ENCODE data around the gene SPEN.

SPEN gene

GRCh38 chr1:15949453-15950245, 102.1 kb downstream of the SPEN start:
- DNase-seq = peak; percentile 73

GRCh38 chr1:15950302-15950701, 102.8 kb downstream of the SPEN start:
- DNase-seq = no peak

GRCh38 chr1:15950763-15951295, 103.3 kb downstream of the SPEN start:
- no peak for DNase-seq

DNA sequence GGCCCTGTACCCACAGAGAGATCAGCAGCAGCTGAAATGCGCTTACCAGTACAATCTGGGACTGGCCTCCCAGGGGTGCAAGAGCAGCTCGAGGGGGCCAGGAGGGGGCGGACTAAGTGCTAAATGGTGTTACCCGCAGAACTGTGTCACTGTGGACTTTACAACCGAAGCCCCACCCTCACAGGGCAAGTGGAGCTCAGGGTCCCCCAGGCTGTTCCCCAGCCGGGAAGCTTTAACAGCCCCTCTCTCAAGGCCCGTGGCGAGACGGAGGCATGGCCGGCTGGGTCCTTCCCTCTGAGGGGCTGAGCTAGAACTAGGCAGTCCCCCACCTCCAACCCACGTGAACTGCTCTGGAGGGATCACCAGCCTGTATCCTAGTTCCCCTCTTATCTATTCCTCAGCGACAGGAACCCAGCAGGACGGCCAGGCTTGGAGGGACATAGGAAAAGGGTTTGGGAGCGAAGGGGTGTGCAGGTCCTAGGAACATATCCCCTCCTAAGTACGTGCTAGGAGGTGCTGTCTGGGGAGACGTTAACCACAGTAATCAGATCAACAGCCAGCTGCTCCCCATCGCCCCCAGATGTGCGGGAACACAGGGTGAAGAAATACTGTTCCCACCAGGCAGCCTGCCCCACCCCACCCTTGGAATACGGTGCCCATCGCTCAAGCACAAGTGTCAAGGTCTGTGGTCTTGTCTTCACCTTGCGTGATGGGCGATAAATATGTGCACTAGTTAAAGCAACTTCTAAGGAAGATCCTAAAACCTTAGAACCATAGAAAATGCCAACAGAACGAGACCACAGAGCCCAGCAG, 104.0 kb downstream of the SPEN start:
- DNase-seq = no peak

DNA sequence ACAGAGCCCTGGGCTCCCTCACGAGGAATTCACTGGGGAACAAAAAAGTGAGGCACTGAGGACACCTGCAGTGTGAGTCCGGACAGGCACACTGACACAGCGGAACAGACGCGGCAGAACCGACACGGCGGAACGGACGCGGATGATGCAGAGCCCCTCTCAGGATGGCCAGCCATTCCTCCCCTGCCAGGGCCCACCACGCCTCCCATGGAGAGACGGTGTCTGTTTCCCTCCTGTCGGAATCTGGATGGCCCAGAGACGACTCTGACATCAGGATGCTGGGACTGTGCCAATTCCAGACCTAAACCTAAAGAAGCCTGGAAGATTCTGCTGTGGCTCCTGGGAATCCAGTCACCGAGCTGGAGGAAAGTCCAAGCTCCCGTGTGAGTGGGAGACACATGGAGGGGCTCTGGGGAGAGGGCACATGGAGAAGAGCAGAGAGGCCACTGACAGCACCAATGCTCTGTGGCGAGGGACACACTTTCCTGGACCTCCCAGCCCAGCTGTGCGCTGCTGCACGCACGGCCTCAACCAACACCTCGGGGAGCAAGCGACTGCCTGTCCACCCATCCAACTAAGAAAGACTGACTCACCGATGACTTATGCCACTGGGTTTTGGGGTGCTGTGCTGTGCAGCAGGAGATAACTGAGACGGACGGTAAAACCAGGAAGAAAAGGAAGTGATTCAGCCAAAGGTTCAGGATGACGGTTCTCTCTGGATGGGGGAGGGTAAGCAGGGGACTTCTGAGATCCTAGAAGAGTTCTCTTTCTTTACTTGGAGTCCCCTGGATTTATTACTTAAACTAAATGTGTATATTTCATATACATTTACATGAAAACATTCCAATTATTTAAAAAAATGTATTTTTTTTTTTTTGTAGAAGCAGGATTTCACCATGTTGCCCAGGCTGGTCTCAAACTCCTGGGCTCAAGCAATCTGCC, 105.1 kb downstream of the SPEN start:
- no peak for DNase-seq

DNA sequence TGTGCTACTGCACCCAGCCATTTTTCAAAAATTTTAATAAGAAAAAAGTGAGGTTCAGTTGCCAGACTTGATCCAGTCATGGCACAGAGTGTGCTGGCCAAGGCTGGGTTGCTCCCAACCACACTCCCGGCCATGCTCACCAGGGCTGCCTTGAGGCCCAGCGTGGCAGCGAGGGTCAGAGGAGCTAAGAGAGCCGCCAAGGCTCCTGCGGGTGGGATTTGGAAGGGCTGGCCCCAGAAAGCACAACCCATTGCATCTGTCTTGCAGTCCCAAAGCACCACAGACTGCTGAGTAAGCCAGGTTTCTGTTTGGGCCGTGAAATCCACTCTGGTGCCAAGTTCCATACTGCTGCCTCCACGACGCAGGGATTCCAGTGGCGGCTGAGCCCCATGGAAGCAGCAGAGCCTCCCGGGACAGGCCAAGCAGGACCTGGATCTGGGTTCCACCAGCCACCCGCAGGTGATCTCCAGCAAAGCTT, 105.8 kb downstream of the SPEN start:
- DNase-seq = no peak

- no peak for DNase-seq
These were observed 106.3 kb downstream of the SPEN start for GRCh38 chr1:15953791-15954241.

- no peak for DNase-seq
These were observed 106.8 kb downstream of the SPEN start for GRCh38 chr1:15954316-15954715.

- no peak for DNase-seq
These were observed 108.0 kb downstream of the SPEN start for GRCh38 chr1:15955552-15955951.

DNA sequence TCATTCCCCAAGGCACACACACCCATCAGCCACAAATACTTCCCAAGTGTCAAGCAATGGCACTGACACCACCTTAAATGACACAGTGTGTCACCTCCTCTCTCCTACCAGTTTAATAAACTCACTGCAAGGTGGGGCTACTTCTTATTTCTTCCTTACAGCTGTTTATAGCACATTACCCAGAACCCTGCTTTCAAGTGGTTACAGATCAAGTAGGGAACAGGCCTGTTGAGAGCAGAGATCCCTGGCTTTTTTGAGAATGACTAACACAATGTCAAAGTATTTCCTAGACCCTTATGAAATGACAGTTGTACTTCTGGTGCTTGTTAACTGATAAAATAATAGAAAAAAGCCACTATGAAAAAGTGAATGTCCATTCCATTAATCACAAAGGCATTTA, 108.6 kb downstream of the SPEN start:
- DNase-seq = no peak

GRCh38 chr1:15957221-15958095, 110.0 kb downstream of the SPEN start:
- DNase-seq = no peak

DNA sequence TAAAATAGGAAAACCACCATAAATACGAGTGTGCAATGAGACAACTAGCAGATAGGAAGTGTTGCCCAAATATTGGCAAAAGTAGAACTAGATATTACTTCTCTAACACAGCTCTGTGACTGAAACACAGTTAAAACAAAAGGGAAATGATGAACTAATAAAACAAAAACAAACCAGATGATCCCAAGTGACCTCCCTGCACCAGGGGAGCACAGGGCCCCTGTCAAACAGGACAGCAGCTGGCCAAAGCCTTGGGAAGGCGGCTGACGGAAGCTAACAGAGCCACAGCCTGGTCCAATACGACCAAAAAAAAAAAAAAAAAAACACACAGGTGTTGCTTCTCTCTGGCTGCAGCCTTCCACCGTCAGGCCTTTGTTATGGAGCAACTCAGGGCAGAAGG, 110.6 kb downstream of the SPEN start:
- DNase-seq = no peak

- DNase-seq = no peak
These were observed 111.3 kb downstream of the SPEN start for GRCh38 chr1:15958793-15959192.

GRCh38 chr1:15959424-15959823, 111.9 kb downstream of the SPEN start:
- DNase-seq = no peak

DNA sequence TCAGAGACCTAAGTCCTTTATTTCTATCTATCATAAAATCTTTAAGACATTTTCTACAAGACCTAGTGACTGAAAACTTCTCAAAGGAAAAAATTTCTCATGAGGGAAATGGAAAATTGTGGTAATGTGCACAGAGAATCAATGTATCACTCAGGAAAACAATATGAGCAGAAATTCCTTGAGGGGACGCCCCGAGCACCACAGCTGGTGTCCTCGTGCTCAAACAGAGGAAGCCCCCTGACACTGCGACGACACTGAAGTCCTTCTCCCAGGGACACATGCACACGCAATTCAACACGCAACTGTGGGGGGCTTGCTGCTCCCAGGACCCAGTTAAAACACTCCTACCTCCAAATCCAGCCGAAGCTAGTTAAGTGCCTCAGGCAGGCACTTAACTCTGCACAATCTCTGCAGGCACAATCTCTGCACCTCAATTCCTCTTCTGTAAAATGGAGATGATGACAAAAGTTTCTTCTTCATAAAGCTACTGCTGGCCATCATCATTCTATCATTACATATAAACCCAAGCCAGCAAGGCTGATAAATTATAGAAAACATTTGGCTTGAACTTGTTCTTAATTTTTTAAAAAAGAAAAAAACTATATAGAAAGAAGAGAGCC, 112.4 kb downstream of the SPEN start:
- no peak for DNase-seq

DNA sequence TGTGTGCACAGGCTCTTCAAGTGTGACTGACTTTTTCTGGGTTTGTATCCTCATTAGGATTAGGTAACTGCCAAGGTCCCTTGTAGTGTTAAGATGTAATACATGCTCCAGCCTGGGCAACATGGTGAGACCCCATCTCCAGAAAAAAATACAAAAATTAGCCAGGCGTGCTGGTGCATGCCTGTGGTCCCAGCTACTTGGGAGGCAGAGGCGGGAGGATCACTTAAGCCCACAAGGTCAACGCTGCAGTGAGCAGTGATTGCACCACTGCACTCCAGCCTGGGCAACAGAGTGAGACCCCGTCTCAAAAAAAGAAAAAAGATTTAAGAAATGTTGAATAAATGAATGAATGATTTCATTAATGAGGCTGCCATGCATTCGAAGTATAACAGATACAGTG, 113.3 kb downstream of the SPEN start:
- no peak for DNase-seq

DNA sequence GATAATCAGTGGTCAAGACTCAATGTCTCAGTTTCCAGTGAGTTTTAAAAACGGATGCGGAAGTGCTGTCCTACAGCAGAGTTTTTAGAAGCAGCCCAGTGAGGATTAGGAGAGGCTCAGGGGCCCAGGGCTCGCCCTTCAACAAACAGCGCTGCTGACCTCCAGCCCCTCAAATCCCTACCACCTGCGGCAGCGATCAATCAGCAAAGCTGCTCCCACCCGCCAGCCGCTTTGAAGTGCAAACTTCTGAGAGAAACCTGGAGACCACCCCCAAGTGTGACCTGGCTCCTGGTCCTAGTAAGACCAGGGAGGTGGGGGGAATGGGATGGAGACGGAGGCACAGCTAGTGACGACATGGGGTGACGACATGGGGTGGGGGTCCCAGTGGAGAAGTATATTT, 114.0 kb downstream of the SPEN start:
- no peak for DNase-seq

DNA sequence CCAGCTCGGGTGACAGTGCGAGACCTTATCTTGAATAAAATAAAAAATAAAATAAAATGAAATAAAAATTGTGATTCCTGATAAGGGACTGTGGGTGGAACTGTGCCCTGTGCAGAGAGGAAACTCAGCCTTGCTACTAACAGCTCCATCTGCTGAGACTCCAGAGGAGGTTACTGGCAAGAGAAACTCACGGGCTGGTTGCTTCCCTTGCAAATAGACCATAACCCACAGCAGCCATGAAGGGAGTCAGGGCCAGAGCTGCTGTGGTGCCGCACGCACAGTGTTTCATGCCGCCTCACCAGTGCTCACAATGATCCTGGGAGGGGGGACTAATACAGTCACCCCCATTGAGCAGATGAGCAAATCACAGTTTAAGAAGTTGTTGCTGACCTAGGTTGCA, 114.7 kb downstream of the SPEN start:
- DNase-seq = no peak

DNA sequence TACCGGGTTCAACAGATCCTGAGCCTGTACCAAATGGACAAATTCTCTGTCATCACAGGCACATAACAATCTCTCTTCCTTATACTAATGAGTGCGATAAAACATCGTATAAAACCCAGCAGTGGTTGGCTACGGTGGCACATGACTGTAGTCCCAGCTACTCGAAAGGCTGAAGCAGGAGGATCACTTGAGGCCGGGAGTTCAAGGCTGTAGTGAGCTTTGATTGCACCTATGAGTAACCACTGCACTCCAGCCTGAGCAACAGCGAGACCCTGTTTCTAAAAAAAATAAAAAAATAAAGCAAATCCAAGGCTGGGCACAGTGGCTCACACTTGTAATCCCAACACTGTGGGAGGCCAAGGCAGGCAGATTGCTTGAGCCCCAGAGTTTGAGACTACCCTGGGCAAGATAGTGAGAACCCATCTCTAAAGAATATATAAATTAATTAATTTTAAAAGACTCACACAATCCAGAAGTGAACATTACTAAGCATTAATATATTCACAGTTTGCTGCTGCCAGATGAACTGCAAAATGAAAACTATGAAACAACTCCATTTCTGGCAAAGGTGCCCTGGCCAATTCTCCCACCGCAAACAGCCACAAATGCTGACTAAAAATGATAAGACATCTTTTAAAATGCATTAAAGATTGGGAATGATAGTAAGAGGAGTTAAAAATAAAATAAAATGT, 115.3 kb downstream of the SPEN start:
- no peak for DNase-seq

DNA sequence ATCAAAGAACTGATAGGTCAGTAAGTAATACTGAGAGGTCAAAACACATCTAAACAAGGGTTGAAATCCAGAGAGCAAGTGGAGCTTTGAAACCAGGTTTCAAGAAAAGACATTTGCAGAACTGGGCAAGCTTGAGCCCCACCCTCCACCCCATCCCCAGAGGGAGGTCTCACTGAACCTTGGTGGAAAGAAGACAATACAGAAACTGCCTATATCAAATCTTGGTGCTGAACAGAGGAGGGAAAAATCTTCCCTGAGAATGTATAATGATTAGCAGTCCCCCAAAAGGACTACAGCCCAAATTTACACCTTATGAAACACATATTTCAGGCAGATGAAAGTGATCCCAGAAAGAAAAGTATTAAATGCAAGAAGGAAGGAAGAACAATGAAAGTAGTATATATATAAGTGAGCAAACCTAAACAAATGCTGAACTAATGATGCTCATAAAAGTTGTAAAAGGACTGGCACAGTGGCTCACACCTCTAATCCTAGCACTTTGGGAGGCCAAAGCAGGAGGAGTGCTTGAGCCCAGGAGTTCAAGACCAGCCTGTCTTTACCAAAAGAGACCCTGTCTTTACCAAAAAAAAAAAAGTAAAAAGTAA, 116.0 kb downstream of the SPEN start:
- no peak for DNase-seq

All from activated gamma-delta T cell (primary cell).